SH-SY5Y (cell line): ENCODE results near the gene MMS19.

ENCODE experiments used
- GATA2 ChIP-seq: IDR thresholded peaks from 2 replicates; pipeline ENCODE4 v1.6.1; 2011; ENCODE audit warnings: mild to moderate bottlenecking, low read depth, low read length
- GATA3 ChIP-seq: IDR thresholded peaks from 2 replicates; pipeline ENCODE4 v1.6.1; 2011; ENCODE audit warnings: low read depth, mild to moderate bottlenecking, low read length, moderate library complexity

DNA sequence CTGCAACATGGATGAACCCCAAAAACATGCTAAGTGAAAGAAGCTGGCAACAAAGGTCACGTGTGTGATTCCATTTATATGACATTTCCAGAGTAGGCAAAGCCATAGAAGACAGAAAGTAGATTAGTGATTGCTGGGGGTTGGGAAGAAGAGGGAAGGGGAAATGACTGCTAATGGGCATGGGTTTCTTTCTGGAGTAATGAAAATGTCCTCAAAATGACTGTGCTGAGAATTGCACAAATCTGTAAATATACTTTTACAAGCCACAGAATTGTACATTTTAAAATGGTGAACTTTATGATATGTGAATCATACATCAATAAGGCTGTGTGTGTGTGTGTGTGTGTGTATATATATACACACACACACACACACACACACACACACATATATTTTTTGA lies 15.8 kb downstream of the MMS19 start:
- TF ChIP-seq GATA3 (no peak), GATA2 (no peak)
